EL (cell line): ENCODE results near the gene UTS2R.

Experiments used
- DNase-seq: peaks from one replicate; pipeline ENCODE4 v3.0.0-alpha.2; 2016

Gene UTS2R

DNA sequence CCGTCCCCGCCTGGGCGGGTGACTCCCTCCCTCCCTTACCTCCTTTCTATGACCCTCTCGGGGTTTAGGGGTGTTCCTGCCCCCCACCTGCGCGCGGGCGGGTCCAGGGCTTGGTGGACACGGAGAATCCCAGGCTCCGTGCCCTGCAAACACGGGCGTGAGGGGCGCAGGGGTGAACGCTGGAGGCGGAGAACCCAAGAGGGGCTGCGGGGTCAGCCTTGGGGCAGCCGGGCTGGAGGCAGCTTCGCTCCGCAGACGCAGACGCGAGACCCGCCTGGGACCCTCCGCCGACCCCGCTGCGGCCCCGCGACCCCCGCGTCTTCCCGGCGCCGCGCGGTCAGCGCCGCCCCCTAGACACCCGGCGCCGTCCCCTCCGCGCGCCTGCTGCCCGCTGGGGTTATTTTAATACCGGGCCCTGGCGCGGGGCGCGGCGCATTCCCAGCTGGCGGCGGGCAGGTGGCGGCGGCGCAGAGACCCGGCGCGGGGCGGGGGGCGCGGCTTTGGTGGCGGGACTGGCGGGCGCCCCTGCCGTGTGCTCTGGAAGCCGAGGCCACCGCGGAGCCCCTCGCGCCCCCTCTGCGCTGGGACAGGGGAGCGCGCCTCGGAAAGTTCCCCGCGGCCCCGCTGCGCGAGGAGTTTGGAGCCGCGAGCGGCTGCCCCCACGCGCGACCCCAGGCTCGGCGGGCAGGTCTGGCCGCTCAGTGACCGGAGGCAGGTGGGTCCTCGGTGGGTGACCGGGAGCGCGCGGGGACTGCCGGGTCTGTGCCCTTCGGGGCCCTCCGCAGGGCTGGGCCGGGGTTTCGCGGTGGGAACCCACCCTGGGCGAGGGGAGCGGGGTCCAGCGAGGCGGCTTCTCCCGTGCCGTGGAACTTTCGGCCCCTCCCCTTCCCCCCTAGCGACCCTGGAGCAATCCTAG, at the start of gene UTS2R:
Gene UTS2R (plus strand): TSS at position 433 of the 916 bp plus-strand sequence. CDS start 2,560 bp downstream, outside the sequence.
- no peak for DNase-seq

GRCh38 chr17:82321947-82322466, 49.6 kb upstream of the UTS2R start:
- DNase-seq, result no peak

GRCh38 chr17:82322526-82323453, 48.8 kb upstream of the UTS2R start:
- no peak for DNase-seq

- no peak for DNase-seq
These were observed 47.9 kb upstream of the UTS2R start for GRCh38 chr17:82323514-82324234.

GRCh38 chr17:82324566-82325285, 46.8 kb upstream of the UTS2R start:
- no peak for DNase-seq

GRCh38 chr17:82325286-82326180, 46.0 kb upstream of the UTS2R start:
- no peak for DNase-seq

DNA sequence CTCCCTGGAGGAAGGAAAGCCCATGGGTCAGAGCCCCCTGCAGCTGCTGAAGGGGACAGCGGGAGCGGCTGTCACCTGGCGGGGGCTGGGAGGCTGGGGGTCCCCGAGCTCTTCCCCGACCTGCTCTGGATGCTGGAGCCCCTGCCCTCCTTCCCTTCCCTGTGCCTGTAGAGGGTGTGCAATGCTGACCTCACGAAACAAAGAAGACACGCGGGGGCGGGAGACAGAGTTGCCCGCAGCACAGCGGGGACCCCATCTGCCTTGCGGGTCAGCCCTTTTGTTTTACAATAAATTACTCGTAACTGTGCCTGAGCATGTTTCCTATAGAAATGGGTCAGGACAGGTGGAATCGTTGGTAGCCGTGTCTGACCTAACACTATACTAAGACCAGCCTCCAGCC, 44.3 kb upstream of the UTS2R start:
- DNase-seq, result no peak

GRCh38 chr17:82327757-82328140, 43.8 kb upstream of the UTS2R start:
- no peak for DNase-seq

DNA sequence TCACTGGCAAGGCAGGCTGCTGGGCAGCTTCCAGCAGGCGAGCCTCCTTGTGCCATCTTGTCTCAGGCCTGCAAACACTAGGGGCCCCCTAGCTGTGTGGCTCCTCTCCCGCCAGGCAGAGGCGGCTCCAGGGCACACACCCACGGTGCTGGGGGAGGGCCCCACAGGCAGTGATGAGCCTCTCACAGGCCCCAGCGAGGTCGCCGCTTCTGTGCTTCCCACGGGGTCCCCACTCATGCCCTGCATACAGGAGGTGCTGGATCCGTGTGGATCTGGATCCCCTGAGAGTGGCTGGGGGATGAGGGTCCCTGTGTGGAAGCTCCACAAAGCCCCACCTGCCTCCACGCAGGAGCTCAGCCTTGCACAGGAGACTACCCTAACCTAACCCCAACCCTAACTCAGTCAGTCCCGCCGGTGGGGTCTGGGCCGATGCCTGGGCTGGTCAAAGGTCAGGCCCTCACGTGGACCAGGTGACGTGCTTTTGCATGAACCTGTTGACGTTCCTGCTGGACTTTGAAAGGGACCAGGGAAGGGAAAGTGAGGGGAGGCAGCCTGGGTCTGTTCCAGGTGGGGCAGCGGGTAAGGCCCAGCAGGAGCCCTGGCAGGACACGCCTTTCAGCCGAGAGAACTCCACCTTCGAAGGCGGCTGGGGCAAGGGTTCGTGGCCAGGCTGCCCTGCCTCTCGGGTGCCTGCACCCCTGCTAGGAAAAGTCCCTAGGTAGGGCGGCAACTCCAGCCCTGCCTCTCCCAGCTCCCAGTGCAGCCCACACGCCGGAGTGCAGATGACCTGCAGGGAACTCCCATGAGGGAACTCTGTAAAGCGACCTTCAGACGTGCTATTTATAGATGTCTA, 43.2 kb upstream of the UTS2R start:
- no peak for DNase-seq

DNA sequence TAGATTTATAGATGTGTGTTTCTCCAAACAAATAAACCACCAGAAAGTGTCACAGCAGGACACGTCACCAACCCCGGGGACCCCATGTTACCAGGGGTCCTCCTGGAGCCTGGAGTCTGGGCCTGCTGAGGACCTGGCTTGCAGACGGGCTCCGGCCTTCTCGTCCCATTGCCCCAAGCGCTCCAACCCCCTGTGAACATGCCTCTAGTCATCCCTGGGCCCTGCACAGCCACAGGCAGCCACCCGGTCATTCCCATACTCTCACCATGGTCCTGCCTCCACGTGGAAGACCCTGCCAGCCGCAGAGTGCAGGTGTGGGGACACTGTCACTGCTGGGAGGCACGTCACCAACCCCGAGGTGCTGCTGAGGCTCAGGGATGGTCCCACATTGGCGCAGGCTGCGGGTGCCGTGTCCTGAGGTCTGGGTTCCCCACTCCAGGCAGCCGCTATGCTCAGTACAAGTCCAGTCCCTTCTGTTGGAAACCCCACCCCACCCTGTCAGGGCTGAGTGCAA, 42.5 kb upstream of the UTS2R start:
- DNase-seq, result no peak

DNA sequence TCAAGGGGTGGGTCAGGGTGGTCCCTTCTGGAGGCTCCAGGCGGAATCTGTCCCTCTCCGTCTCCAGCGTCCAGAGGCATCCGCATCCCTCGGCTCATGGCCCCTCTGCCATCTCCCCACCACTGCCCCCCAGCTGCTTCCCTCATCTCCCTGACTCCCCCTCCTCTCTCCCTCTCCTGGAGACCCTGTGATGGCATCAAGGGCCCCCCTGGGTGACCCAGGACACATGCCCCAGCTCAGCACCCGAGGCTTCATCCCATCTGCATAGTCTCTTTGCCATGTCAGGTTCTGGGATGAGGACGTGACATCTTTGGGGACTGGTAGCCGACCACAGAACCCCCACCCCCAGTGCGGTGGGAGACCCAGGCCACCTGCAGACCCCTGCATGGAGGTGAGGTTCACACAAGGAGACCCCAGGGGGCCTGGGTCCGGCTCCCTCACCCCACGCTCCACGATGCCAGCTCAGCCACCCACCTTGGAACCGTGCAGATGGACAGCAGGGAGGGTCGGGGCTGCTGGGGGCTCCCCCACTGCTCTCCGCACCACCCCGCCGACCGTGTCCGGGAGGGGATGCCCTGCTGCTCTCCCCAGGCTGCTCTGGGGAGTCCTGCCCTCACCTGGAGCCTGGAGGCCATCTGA, 41.8 kb upstream of the UTS2R start:
- no peak for DNase-seq

DNA sequence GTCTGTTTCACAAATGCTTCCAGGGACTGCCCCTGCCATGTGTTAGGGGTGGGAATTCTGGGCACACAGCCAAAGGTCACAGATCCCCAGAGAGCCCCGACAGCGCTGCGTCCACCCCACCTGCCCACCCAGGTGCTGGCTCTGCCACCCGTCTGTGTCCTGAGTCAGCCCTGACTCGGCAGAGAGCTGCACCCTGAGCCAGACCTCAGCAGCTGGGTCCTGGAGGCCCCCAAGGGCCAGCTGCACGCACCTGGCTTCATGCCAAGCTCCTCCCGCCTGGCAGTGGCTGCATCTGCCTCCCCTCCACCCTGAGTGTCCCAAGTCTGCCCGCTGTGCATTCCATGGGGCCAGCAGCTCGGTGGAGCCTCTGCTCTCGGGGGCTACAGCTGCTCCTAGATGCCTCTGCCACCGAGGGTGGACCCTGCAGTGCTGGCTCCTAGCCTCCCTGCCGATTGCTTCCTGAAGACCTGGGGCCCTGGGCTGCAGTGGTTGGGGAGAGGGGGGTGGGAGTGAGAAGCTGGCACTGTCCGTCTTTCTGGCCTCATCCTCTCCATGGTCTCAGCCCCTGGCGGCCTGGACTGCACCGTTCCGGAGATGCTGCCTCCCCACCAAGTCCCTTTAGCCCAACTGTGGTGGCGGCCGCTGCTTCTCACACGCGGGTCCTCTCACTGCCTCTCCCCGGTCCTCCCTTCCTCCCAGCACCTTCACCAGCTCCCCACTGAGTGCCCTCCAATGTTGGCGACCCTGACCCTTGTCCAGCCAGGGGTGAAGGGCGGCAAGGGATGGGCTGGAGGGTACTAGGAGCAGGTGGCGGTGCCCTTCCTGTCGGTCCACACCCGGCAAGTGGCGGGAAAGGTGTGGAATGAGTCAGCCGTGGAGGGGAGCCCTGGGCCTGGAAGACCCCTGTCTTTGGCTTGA, 41.0 kb upstream of the UTS2R start:
- peak; percentile 69 for DNase-seq

- no peak for DNase-seq
These were observed 40.1 kb upstream of the UTS2R start for GRCh38 chr17:82331345-82331939.

GRCh38 chr17:82332669-82333278, 38.8 kb upstream of the UTS2R start:
- DNase-seq, result peak; percentile 57

- peak; percentile 61 for DNase-seq
These were observed 38.0 kb upstream of the UTS2R start, which contains the start of gene SECTM1 for GRCh38 chr17:82333279-82334171. TSS of gene SECTM1 (minus strand) at chr17:82333766. CDS start at chr17:82327240, 6,526 bp downstream.

- DNase-seq, result no peak
These were observed 37.4 kb upstream of the UTS2R start for GRCh38 chr17:82334204-82334621.
